Urinary bladder (tissue), 4 donors: ENCODE results near the gene SORBS2. TPM values are rescaled to one million over a fixed set of nuclear protein-coding genes. Genes with fewer than 3 reads are reported as not detected.

Experiments
- DNase-seq: peaks from one replicate; pipeline ENCODE4 v3.0.0-alpha.2; 2015; ENCODE audit errors: extremely low spot score
- H3K27ac ChIP-seq: one replicate; pipeline ENCODE4 v1.5.1; 2013; ENCODE audit warnings: low read depth, mild to moderate bottlenecking, moderate library complexity
- H3K36me3 ChIP-seq: one replicate; pipeline ENCODE4 v1.6.1; 2013; ENCODE audit warnings: mild to moderate bottlenecking, moderate library complexity; ENCODE audit not compliant: insufficient read depth
- H3K4me1 ChIP-seq: one replicate; pipeline ENCODE4 v1.6.1; 2013; ENCODE audit warnings: mild to moderate bottlenecking, moderate library complexity; ENCODE audit not compliant: insufficient read depth
- H3K4me3 ChIP-seq: one replicate; pipeline ENCODE4 v1.5.1; 2013; ENCODE audit warnings: low read depth, low read length
- WGBS: extraction: QIAGEN DNeasy Blood & Tissue Kit; methylation state at CpG from one replicate; pipeline ENCODE4 v1.1.7; 2013; 5-methylcytosine and 5-hydroxymethylcytosine counted together
- polyA plus RNA-seq: library from polyadenylated mRNA; stranded (reverse); fragments of 200-250 nt; gene quantifications from one replicate; pipeline ENCODE4 v1.2.3, GENCODE V29; 2013
- total RNA-seq: library from RNA; depleted of rRNA; stranded (reverse); fragments of >200 nt; gene quantifications from one replicate; pipeline ENCODE4 v1.2.3, GENCODE V29; 2014
- donor health status: healthy with polysubstance abuse.
- donor health status: healthy.

SORBS2 gene
- total and polyA plus RNA-seq, 2 donors = 83.4 to 493 TPM

DNA sequence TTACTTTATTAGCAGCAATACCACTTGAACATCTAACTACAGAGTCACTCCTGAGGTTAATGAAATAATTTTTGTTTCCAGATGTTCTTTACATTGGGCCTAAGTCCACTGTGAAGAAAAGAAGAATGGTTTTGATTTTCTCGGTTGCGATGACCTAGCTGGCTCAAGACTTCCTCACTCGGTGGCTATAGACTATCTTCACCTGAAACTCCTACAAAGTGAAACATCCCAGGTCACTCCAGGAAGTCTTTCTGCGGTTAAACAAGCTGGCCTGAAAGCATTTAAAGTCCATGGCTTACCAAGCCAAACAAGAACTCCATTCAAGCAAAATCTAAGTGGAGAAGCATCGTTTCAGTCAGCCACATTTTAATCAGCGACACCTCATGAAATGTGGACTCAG lies 13.7 kb upstream of the SORBS2 start:
- WGBS = 84% methylated on average over 6 of the region's 6 CpGs
- no peak overlapping the region for H3K27ac ChIP-seq
- no peak overlapping the region for H3K4me3 ChIP-seq
- no peak for DNase-seq
- no peaks in the 10 kb centered on the region for H3K4me1 ChIP-seq
- no peaks in the 10 kb centered on the region for H3K36me3 ChIP-seq

DNA sequence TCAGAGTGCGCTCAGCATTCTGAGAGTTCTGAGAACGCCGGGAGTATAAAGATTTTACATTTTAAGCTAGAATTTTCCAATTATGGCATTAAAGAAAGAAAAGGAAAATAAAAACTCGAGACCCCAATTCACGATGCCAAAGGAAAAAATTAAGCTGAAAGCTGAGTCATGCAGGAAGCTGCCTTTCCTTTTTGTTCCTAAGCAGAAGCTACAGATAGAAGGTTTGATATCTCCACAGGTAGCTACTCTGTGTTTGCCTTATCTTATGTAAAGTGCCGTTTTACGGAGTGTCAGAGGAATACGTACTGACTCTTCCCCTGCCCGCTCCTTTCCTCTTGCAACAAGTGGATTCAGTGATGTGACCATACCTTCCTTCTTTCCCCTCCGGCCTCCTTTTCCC lies 10.8 kb upstream of the SORBS2 start:
- no peaks in the 10 kb centered on the region for H3K36me3 ChIP-seq
- WGBS = 80% methylated on average over 10 of the region's 10 CpGs
- no peaks in the 10 kb centered on the region for H3K4me1 ChIP-seq
- H3K27ac ChIP-seq = no peak overlapping the region
- H3K4me3 ChIP-seq = no peak overlapping the region
- no peak for DNase-seq

DNA sequence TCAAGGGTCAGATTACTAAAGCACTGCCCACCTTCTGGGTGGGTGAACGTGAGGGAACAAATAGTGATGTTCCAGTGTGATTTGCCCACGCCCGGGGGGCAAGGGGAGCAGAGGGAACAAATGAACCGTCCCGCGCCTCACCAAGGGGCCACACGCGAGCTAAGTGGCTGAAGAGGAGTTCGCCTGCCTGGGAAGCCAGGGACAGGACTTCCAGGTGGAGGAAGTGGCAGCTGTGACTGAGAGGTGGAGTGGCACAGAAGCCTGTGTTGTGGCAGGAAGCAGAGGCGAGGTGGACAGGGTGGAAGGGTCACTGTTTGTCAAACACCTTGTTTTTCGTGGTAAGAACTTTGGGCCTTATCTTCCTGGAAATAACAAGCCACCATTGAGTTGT lies 9.0 kb upstream of the SORBS2 start:
- no peak overlapping the region for H3K4me3 ChIP-seq
- no peak for DNase-seq
- no peaks in the 10 kb centered on the region for H3K4me1 ChIP-seq
- H3K27ac ChIP-seq = no peak overlapping the region
- no peaks in the 10 kb centered on the region for H3K36me3 ChIP-seq
- 95% methylated on average over 11 of the region's 11 CpGs for WGBS

DNA sequence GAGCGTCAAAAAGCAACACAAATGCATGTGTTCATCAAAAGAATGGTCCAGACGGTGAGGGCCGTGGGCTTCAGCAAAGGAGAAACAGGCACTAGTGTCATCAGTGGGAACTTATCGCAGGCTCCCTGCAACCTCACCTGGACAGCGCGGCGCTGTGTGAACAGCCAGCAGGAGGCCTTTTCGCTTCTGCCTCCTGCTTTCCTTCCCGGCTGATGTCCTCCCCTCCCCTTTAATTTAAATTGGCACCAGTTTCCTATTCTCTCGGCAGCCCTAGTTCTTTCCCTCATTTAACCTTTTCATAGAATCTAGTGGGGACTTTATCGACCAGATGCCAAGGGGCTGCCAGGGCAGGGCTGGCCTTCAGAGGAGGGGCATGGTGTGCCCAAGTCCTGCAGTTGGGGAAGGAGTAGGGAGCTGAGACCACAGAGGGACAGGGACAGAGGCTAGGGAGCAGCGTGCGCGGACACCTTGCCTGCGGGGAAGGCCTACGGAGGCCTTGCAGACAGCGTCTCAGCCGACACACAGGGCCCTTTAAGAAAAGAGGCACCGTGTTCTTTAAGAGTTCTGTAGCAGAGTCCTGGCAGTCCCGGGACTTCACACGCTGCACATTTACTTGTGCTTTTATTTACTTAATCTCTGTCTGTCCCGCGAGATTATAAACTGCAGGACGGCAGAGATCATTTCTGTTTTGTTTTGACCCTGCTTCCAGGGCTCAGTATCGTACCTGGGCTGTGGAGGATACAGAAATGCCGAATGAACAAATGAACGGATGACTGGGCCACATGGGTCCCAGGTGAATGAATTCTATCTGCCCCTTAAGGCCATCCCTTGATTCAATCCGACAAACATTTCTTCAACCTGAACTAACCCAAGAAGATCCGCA lies 8.4 kb upstream of the SORBS2 start:
- 69% methylated on average over 29 of the region's 29 CpGs for WGBS
- DNase-seq = no peak
- H3K4me1 ChIP-seq = no peaks in the 10 kb centered on the region
- no peak overlapping the region for H3K27ac ChIP-seq
- H3K4me3 ChIP-seq = no peak overlapping the region
- no peaks in the 10 kb centered on the region for H3K36me3 ChIP-seq

DNA sequence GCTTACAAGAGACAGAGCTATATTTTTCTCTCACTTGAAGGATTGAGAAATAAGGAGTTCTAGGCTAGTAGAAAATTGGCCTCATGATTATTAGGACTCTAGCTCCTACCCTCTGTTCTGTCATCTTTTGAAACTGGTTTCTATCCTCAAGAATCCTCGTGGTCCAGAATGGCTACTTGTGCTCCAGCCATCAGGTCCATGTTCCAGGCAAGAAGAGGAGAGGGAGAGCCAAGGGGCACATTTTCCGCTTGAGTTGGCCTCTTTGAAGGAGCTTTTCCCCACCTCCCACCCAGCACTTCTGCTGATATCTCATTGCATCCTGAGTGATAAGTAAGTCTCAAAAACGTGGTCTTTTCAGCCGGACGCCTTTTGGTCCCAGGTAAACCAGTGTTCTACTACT lies 7.2 kb upstream of the SORBS2 start:
- DNase-seq = no peak
- Histone ChIP-seq H3K36me3 (no peaks in the 10 kb centered on the region), H3K4me1 (no peaks in the 10 kb centered on the region), H3K27ac (no peak overlapping the region), H3K4me3 (no peak overlapping the region)
- WGBS = 93% methylated on average over 5 of the region's 5 CpGs

DNA sequence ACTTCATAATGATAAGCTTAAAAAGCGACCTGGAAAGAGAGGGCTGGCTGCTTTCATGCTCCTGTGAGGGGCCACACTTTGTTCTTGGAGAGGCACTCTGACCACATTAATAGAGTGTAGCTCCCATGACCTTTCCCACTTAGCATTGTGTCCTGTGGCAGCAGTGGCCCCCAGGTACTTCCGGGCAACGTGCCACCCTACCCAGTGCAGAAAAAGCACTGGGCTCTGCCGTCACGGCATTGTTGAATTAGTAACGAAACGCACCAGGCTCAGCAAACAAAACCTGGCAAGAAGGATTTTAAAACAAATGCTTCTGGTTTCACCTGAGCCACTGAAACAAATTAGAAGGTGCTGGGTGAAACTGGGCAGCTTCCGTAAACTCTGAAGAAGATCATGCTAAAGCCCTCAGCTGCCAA lies 5.4 kb upstream of the SORBS2 start:
- no peaks in the 10 kb centered on the region for H3K36me3 ChIP-seq
- no peak overlapping the region for H3K27ac ChIP-seq
- H3K4me3 ChIP-seq = no peak overlapping the region
- DNase-seq = no peak
- 38% methylated on average over 8 of the region's 8 CpGs for WGBS
- no peaks in the 10 kb centered on the region for H3K4me1 ChIP-seq

DNA sequence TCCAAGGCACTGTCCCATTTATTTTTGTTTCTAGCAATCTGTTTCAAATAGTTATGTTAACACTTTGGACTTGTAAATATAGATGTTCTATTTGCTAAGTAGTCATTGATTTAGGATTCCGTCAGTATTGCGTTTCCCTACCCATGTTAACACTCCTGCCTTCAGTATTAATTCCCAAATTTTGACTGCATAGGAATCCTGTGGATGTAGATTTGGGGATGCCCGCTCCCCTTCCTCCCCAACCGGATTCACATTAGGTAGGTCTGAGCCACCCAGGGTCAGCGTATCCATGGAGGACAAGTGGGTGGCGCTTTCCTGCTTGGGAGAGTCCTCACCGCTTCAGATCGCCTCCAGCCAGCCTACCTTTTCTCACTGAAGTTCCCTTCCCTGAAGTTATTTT lies 1.1 kb upstream of the SORBS2 start:
- Histone ChIP-seq H3K4me1 (no peaks in the 10 kb centered on the region), H3K4me3 (no peak overlapping the region), H3K36me3 (no peaks in the 10 kb centered on the region), H3K27ac (no peak overlapping the region)
- no peak for DNase-seq
- WGBS = 96% methylated on average over 8 of the region's 8 CpGs

DNA sequence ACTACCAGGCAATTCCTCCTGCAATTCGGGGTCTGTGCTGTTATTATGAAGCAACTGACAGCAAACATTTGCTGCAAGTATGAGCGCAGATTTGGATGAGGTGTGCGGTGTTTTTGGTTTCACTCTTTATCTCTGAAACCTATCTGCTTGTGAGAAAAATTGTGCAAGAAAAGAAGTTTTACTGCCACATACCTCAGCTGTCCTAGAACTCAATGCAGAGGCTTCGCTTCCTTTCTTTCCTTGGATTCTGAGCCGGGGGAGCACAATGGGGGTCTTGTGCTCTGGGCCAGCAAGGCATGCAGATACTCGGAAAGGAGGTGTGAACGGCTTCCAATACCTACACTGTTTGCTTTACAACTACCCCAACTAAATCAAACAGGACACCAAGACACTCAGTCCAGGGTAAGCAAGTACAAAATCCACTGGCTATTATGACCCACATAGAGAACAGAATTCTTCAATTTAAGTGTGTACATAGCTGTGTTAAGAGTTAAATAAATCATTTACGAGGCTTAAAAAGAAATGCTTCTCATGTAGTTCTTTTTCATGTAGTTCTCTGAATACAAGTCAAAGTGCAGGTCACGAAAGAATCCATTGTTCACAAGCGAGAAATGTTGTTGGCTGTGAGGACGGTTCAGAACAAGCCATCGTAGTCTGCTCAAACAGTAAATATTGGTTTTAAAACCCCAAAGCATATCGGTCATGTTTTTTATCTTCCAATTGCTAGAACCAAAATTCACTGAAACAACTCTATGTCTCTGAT lies 1.1 kb downstream of the SORBS2 start:
- Histone ChIP-seq H3K4me3 (peak overlapping the region; percentile 11), H3K4me1 (no peaks in the 10 kb centered on the region), H3K27ac (no peak overlapping the region), H3K36me3 (no peaks in the 10 kb centered on the region)
- 29% methylated on average over 13 of the region's 13 CpGs for WGBS
- no peak for DNase-seq

DNA sequence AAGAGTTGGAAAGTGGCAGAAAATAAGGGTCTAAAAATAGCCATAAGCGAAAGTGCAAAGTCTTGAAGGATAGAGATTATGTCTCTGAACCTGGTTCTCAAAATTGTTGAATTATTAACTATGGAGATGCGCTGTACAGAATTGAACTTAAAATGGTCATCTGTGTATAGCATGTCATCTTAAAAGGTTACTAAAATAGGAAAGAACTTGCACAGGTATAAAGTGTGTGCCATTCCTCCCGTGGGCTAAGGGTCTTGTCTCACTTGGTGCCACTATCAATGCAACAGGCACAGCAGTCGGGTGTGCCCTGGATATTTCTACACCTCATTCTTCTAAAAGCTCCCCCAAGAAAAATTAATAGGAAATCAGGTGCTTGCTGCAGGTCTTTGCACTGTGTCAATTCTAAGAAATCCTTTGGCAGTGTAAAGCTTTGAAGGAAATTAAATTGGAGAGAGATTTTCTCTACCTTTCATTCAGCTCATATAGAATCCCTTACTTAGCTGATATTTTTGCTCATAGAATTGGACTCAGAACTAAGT lies 2.4 kb downstream of the SORBS2 start:
- Histone ChIP-seq H3K27ac (no peak overlapping the region), H3K36me3 (no peaks in the 10 kb centered on the region), H3K4me1 (no peaks in the 10 kb centered on the region), H3K4me3 (no peak overlapping the region)
- DNase-seq = no peak
- 68% methylated on average over 4 of the region's 4 CpGs for WGBS

DNA sequence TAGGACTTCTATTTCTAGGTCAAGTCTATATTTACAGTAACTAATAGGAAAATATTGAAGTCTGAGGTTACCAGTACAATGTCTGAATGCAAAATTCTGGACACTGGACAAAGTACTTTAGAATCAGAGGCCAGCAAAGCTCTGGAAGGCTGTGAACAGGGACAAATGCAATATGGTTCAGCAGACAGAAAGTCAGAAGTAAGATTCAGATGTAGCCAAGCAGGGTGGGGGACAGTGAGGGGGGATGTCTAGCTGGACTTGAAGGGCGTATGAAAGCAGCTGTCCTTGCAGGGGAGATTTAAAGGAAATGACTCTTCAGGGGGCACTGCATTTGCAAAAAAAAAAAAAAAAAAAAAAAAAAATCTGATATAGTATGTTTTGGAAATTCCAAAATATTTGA lies 2.9 kb downstream of the SORBS2 start:
- Histone ChIP-seq H3K4me3 (no peak overlapping the region), H3K4me1 (no peaks in the 10 kb centered on the region), H3K27ac (no peak overlapping the region), H3K36me3 (no peaks in the 10 kb centered on the region)
- no peak for DNase-seq
- WGBS = 40% methylated on average over 1 of the region's 1 CpG

DNA sequence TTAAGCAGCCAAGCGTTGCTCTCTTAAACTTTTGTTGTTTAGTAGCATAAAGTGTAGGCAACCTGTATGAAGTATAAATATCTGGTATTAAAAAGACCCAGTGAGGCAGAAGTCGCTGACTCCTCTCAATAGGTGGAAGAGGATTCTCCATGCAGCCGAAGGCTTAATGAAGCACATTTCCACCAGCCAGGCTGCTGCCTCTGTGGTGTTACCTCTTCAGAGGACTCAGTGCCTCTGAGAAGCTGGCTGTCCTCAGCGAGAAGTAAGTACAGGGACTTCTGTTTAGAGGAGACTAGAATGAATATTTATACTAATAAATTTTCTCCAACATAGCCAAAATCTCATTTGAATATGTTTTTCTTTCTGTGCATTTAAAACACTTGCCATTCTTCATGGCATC lies 6.0 kb downstream of the SORBS2 start:
- no peaks in the 10 kb centered on the region for H3K36me3 ChIP-seq
- no peak for DNase-seq
- WGBS = 89% methylated on average over 4 of the region's 4 CpGs

DNA sequence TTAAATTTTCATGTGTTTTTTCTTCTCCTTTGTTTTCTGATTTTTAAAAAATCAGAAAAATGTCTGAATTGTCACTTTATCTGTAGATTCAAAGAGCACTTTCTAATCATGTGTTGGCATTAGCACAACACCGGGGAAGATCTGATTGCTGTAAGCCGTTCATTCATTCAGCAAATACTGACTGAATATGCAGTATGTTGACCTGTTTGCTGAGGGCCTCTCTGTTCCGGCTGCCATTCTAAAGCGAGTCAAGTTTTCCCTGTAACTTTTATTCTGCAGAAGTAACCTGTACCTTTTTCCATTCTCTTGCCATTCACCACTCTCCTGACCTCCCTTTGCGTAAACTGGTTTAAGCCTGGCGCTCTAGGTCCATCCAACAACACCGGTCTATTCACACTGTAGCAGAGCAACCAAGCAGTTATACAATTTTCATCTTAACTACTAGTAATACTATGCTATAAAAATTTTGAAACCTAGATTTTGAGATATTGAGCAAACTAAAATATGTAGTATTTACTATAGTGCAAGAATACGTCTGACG lies 6.7 kb downstream of the SORBS2 start:
- Histone ChIP-seq H3K4me1 (no peaks in the 10 kb centered on the region), H3K36me3 (no peaks in the 10 kb centered on the region), H3K4me3 (no peak overlapping the region), H3K27ac (no peak overlapping the region)
- DNase-seq = no peak
- 89% methylated on average over 9 of the region's 9 CpGs for WGBS

More for the DNA sequence above, 6.0 kb downstream of the SORBS2 start:
- H3K4me3 ChIP-seq = no peak overlapping the region
- no peaks in the 10 kb centered on the region for H3K4me1 ChIP-seq
- H3K27ac ChIP-seq = no peak overlapping the region

DNA sequence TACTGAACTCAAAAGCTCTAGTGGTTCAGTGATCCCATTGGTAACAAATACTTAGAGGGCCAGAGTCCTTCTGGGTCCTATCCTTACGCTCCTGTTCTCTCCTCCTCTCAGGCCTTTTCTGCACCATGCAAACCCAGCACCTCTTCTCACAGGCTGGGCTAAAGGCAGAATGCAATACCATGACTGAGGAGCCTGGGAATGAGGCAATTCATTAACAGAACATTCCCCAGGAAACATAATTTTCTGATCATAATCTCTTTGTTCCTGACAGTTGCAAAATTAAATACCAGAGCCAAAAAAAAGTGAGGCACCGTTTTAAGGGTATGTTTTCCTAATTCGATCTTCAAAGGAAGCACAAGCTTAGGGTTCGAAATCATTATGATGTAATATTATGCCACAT lies 9.0 kb downstream of the SORBS2 start:
- Histone ChIP-seq H3K4me3 (no peak overlapping the region), H3K36me3 (no peaks in the 10 kb centered on the region), H3K27ac (no peak overlapping the region), H3K4me1 (no peaks in the 10 kb centered on the region)
- no peak for DNase-seq
- 83% methylated on average over 4 of the region's 4 CpGs for WGBS

DNA sequence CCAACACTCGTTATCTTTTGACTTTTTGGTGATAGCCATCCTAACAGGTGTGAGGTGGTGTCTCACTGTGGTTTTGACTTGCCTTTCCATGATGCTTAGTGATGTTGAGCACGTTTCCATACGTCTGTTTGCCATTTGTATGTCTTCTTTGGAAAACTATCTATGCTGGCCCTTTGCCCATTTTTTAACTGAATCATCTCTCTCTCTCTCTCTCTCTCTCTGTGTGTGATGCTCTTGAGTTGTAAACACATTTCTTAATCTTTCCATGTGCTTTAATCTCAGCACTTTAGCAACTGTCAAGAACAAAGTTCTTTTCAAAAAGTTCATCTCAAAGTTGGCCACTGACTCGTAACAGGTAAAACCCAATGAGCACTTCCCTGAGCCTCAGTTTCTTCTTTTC lies 10.5 kb downstream of the SORBS2 start:
- H3K4me3 ChIP-seq = no peak overlapping the region
- no peaks in the 10 kb centered on the region for H3K4me1 ChIP-seq
- DNase-seq = no peak
- WGBS = 62% methylated on average over 4 of the region's 4 CpGs
- no peaks in the 10 kb centered on the region for H3K36me3 ChIP-seq
- H3K27ac ChIP-seq = no peak overlapping the region
